Kasumi-1 (cell line): ENCODE data around the gene ATG7.
"Not testable (repeated sequence)": the region's sequence is repeated elsewhere in the genome, so short reads cannot be mapped to it uniquely, and the experiment has no call there.

Experiments
- DNase-seq, 2 experiments: peaks; one replicate each; lab custom pipeline; 2025; lab: John Stamatoyannopoulos, UW

The ATG7 gene

DNA sequence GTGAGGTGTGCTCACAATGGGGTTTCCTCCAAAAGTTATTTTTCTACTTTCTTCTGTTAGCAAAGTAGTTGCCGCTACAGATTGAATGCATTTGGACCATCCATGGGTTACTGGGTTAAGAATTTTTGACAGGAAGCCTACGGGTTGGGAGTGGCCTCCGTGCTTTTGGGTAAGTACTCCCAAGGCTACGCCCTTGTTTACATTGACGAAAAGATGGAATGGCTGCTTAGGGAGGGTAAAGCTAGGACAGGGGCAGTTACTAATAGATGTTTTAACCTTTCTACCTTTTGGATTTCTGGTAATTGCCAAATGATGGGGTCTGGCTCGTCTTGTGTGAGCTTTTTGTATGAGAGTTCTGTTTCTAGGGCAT is 20.4 kb upstream of the ATG7 start:
- DNase-seq: no peak

DNA sequence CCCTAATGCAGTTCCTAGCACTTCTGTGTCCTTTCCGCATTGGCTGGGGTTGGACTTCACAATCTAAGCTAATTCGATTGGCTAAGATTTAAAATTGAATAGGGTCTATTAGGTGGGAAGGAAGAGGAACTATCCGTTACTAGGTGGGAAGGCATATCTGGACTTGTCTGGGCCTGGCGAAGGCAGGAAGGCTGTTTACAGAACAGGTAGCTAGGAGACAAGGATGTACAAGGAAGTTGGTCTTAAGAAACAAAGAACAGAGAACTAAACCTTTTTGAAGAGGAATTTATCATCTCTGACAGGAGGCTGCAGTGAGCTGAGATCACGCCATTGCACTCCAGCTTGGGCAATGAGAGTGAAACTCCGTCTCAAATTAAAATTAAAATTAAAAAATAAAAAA is 17.3 kb upstream of the ATG7 start:
- DNase-seq: no peak

DNA sequence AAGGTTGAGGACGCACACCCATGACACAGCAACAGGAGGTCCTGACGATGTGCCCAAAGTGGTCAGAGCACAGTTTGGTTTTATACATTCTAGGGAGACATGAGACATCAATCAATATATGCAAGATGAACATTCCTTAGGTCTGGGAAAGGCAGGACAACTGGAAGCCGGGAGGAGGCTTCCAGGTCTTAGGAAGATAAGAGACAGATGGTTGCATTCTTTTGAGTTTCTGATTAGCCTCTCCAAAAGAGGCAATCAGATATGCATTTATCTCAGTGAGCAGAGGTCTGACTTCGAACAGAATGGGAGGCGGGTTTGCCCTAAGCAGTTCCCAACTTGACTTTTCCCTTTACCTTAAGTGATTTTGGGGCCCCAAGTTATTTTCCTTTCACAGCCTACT is 16.7 kb upstream of the ATG7 start:
- DNase-seq: not testable (repeated sequence)

DNA sequence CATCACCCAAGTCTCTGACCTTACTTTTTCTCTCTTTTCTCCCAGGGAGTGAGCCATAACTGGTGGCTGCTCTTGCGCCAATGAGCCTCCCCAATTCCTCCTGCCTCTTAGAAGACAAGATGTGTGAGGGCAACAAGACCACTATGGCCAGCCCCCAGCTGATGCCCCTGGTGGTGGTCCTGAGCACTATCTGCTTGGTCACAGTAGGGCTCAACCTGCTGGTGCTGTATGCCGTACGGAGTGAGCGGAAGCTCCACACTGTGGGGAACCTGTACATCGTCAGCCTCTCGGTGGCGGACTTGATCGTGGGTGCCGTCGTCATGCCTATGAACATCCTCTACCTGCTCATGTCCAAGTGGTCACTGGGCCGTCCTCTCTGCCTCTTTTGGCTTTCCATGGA is 13.2 kb upstream of the ATG7 start:
- no peak for DNase-seq

DNA sequence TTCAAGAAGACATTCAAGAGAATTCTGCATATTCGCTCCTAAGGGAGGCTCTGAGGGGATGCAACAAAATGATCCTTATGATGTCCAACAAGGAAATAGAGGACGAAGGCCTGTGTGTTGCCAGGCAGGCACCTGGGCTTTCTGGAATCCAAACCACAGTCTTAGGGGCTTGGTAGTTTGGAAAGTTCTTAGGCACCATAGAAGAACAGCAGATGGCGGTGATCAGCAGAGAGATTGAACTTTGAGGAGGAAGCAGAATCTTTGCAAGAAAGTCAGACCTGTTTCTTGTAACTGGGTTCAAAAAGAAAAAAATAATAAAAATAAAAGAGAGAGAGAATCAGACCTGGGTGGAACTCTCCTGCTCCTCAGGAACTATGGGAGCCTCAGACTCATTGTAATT is 11.7 kb upstream of the ATG7 start:
- peak; percentile 16 to 42 for DNase-seq

DNA sequence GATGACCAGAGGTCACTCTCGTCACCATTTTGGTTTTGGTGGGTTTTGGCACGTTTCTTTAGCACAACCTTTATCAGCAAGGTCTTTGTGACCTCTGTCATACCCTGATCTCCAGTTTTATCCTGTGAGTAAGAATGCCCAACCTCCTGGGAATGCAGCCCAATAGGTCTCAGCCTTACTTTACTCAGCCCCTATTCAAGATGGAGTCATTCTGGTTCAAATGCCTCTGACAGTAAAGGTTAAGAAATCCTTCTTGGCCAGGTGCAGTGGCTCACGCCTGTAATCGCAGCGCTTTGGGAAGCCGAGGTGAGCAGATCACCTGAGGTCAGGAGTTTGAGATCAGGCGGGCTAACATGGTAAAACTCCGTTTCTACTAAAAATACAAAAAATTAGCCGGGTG is 3.2 kb upstream of the ATG7 start:
- DNase-seq: no peak

DNA sequence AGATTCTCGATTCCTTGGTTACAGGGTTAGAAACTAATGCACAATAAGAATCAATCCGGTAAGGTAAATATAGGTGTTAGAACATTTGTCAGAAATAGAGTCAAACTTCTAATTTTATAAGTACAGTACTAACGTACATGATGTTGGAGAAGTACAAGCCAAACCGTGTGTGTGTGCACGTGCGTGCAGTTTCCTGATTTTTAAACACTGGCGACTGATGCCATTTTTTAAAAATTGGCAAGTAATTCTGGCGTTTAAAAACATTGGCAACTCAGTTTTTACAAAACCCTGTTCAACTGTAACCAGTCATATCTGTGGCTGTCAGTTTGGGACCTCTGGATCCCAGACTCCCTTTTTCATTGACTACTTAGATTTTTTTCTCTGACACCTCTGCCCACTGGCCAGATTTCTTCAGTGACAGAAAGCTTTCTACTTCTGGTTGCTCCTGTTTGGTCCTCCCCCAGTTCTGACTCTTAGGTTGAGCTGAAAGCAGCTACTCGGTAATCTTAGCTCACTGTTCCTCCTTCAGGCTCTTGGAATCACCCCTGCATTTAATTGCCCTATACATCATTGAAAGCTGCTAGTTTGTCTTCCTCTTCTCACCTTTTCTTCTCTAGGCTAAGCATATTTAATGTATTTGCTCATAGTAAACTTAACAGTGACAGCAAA is 843 bp downstream of the ATG7 start:
- peak; percentile 18 to 22 for DNase-seq

DNA sequence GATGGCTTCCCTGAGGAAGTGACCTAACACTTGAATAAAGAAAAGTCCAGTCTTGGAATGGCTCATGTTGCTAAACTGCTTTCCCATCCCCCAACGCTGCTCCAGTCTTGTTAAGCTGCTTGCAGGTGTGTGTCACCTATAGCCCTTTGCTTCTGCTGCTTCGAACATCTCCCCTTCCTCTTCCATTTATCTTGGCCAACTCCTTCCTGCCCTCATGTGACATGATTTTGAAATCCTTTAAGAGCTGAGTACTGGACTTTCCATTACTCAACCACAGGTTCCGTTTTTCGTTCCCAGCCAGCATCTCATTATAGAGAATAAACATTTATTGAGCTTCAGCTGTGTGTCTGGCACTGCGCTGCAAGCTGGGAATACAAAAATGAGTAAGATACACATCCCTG is 1.7 kb downstream of the ATG7 start:
- peak; percentile 87 to 88 for DNase-seq

DNA sequence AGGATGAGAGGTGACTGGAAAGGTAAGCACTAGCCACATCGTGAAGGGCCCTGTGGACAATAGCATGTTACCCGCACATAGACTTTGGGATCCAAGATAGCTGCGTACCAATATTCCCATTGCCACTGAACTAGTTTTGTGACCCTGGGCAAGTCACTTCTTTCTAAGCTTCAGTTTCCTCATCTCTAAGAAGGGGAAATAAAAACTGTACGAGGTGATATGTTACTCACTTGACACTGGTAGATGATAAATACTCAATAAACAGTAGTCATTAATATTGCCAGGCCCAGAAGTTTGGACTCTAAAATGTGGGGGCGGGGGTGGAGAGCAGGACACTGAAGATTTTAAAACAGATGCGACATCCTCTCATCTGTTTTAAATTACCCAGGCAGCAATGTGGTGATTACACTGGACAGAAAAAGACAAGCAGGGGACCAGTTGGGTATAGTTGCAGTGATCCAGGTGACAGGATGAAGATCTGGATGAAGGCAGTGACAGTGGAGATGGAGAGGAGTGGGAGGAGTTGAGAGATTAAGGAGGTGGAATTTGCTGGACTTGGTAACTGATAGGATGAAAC is 2.5 kb downstream of the ATG7 start:
- no peak for DNase-seq

DNA sequence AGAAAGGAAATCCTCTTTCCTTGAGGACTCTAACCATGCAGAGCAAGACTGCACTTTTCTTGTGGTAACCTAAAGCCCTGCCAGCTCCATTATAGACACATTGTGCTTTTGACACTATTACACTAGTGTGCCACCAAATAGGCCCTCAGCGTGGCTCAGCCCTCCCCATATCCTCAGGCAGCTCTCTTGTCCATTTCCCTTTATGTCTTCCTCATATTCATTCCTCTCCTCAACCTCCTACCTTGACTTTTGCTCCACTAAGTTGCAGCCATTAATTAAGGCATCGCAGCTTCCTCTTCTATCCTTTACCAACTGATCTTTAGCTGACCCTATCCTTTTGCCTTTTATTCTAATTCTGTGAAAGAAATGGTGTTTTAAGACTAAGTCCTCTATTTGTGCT is 3.7 kb downstream of the ATG7 start:
- DNase-seq: peak; percentile 8 to 31

DNA sequence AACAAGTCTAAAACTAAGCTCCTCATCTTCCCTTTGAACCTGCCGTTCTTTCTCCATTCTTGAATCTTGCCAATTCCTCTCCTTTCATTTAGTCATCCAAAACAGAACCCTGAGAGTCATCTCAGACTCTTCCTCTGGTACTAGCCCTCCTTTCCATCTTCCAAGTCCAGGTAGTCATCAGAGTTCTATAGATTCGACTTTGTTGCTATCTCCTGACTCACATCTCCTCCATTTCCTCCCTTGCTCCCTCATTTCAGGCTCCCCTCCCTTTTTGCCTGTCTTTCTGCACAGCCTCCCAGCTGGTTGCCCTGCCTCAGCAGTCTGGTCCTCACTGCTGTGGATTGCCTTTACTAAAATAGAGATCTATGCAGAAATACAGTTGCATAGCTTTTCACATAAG is 4.7 kb downstream of the ATG7 start:
- DNase-seq: no peak

DNA sequence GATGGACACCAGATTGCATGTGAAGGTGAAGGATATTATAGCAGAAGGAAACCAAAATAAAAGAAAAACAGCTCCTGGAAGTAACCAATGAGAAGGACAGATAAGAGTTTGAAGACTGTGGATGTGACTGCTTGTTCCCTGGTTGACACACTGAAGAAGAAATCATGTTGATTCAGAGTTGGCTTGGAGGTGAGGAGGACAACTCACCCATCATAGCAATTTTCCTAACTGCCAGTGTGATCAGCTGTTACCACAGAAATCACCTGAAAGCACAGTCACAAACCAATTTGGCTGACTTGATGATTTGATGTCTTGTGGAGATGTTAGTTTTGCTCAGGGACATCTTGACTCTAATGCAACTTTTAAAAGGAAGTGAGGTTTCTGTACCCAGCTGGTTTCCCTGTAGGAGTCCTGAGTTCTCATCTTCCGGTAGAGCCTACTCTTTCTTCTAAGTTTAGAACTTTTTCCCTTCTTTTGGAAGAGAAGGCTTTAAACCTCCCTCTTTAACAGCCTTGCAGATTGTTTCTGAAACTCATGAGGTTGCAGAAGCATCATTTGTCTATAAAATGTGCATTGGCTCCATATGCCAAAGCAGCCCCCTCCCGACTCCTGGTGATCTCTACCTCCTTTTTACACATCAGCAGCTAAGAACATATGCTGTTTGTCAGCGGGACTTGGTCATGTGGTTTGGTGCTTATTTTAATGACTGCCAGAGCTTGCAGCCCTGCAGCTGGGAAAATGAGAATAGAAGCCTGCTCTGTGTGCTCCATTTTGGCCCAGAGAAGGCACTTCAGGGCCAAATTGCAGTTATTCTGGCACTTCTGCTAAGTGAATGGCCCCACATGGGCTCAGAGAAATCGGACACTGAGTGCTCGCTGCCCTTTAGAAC is 10.3 kb downstream of the ATG7 start:
- DNase-seq: no peak

DNA sequence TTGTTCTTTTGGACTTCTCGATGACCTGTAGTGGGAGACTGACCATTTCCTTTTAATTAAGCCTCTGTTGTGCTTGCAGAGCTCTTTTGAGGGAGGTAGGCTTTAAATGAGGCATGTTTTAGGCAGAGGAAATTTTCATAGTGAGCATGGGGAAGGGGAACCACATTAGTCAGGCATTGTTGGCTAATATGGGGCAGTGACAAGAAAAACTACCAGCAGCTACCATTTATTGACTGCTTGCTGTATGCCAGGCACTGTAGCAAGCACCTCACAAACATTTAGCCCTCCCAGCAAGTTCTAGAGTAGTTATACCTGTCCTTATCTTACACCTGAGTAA is 10.9 kb downstream of the ATG7 start:
- DNase-seq: no peak

DNA sequence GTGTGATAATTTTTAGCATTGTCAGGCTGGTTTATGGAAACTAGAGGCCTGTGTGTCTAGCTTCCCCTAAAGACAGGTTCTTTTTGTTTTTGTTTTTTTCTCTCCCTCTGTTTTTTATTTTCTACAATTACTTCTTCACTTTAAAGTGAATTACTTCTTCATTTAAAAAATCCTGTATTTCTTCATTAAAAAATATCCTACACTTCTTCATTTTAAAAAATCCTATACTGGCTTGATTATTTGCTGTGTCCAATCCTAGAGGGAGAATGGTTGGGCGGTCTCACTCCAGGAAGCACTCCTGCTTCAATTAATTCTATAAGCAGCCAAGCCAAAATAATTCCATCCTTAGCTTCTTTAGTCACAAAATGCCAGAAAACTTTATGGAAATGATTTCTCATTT is 11.8 kb downstream of the ATG7 start:
- no peak for DNase-seq

DNA sequence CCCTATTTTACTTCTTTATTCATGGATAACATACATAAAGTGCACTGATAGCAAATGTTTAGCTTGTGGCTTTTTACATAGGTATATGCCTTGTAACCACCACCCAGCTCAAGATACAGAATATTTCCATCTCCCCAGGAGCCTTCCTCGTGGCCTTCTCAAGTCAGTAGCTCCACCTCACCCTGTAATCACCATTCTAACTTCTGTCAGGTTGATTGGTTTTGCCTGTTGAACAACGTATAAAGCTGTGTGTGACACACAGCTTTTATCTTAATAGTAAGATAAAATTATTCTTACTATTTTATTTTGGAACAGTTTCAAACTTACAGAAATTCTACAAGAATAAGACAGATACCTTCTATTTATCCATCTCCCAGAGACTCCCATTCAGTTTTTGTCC is 13.3 kb downstream of the ATG7 start:
- no peak for DNase-seq

DNA sequence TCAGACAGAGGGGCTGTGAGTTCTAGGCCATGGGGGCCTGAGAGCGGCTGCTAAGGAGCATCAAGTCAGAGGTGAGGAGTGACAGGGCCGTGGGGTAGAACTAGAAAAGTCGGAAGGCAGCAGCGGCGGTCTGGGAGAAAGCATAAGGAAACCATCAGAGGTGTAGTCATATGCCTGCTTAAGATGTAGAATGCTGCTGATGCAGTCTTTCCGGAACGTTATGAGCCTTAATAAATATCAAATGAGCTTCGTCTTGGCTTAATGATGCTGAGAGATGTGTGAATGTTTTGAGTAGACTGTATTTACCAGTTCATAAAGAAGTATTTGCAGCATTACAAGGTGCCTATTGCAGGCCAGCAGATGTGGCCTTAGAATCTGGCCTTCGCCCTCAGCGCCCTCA is 15.2 kb downstream of the ATG7 start:
- DNase-seq: no peak

DNA sequence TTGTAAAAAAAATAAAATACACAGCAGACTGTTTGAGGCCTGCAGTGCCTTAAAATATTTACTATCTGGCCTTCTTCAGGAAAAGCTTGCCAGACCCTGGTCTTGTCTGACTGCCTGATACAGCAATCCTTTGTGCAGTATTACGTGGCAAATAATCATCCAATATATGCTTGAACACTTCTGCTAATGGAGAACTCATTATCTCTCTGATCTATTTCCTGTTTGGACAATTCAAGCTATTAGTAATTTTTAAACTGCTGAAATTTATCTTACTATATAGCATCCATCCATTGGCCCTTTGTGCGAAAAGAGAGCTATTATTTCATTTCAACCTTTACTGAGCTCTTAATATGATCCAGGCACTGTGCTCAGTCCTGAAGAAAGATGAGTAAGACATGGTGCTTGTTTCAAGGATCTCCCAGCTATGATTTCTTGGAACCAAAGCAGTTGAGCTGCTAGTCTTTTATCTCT is 15.9 kb downstream of the ATG7 start:
- DNase-seq: peak in 1 of 2 experiments; percentile 49

DNA sequence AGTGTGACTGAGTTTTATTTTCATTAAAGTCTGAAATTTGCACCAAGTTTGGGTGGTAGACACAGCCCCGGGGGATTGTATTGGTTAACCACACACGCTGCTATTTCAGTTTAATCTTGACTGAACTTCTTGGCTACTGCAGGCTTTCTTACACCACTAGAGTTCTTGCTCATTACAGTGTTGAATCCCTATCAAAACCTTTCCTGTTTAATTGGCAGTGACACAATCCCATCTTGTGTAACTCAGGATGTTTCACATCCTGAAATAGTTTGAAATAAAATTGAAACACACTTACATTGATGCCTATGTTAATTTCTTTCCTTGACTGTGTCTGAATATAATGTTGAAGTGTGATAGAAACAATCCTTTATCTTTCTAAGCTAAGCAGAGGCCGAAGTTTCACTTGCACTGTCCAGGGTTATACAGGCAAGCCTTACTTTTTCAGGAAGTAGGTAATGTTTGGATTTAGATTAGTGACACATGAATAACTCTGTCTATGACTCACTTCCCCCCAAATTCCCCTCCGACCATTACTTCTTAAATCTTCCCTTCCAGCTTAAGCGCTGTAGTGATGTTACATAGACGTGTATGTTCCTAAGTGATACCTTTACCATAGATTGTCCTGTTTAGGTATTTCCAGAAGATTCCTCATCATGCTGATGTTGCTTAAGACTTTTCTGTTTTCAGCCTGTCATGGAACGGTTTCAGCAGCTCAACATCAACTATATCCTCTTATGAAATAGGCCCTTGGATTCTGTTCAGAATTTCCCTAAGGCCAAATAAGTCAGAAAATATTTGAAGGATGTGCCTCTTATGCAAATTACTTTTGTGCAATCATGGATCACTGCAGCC is 16.8 kb downstream of the ATG7 start:
- DNase-seq: peak; percentile 79 to 81

DNA sequence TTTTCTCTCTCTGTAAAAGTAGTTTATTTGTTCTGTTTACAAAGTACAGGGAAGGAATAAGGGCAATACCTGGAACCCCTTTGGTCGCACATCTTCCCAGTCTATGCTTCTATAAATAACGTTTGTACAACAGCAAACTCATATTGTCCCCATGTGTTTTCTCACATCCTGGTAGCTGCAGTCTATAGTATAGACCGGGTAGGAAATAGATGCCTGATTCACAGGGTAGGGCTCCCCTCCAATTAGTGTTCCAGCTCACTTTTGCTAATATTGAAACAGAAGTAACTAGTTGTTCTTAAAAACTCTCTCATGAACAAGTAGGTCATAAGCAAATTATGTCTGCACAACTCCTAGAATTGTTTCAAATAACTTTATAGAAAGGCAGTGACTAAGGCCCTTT is 17.7 kb downstream of the ATG7 start:
- DNase-seq: no peak

DNA sequence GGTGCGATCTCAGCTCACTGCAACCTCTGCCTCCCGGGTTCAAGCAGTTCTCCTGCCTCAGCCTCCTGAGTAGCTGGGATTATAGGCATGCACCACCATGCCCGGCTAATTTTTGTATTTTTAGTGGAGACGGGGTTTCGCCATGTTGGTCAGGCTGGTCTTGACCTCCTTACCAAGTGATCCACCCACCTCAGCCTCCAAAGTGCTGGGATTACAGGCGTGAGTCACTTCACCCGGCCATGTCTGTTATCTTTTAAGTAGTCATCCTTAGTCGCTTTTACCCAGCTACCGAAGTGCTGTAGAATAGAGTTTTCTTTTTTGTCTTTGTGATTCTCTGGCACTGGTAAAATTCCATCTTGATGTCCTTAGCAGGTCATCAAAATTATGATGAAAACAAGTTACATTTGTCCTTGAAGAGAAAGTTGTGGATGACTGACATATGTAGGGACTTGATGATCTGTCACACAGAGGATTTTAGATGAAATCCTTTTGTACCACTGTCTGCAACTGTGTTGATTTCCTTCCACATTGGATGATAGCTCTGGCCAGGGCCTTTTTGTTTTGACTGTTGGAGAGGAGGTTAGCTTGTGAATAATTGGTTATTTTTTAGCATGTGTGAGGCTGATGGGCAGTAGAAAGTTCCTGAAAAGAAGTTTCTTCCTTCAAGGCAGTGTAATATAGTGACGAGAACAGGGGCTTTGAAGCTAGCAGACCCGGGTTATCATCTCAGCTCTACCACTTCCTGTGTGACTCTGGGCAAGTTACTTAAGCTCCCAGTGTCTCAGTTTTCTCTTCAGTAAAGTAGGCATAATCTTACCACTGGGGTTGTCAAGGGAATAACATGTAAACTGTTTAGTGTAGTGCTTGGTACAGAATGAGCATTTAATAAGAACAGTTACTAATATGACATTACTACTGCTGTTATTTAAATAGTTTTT is 18.8 kb downstream of the ATG7 start:
- peak; percentile 54 for DNase-seq

DNA sequence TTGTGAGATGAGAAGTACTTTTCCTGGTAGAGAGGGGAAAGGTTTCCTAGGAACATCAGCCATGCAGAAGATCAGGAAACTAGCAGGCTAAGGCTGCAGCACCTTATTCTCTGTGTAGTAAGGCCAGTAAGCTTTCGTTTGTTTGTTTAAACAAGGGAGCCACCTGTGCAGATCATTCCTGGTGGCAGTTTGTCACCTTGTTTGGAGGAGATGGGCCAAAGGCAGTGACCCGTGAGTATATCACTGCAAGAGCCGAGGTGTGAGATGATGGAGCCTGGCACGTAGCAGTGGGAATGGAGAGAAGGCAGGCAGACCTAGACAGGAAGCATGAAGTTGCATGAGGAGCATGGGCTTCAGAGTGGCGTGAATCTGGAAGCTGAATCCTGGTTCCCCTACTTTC is 19.6 kb downstream of the ATG7 start:
- no peak for DNase-seq
